22Rv1 (cell line): ENCODE data around the gene HECW1.

Experiments used
- CTCF ChIP-seq: fragments of 450-650 bp; IDR thresholded peaks from 2 replicates; pipeline ENCODE4 v1.5.1; 2017; ENCODE audit warnings: mild to moderate bottlenecking
- ZFX ChIP-seq: fragments of 450-650 bp; IDR thresholded peaks from 2 replicates; pipeline ENCODE4 v1.6.1; 2017; ENCODE audit warnings: antibody characterized with exemption, borderline replicate concordance

- TF ChIP-seq CTCF, result no peak
- no peak for TF ChIP-seq ZFX
Measured at GRCh38 chr7:43211693-43212092, 99.2 kb downstream of the HECW1 start.
